ES-I3 (cell line): ENCODE measurements around the gene MTHFD1L.
"Not testable (repeated sequence)": the region's sequence is repeated elsewhere in the genome, so short reads cannot be mapped to it uniquely, and the experiment has no call there.

Experiments
- H3K36me3 ChIP-seq: 2 replicates; pipeline ENCODE4 v1.6.1; 2013; ENCODE audit warnings: mild to moderate bottlenecking, low read length, control low read depth, moderate library complexity; ENCODE audit not compliant: insufficient read depth
- H3K4me1 ChIP-seq: 2 replicates; pipeline ENCODE4 v1.6.1; 2013; ENCODE audit warnings: mild to moderate bottlenecking, control low read depth, low read length; ENCODE audit not compliant: insufficient read depth
- H3K9ac ChIP-seq: 2 replicates; pipeline ENCODE4 v1.6.1; 2013; ENCODE audit warnings: low read depth, mild to moderate bottlenecking, low read length, moderate library complexity
- H3K9me3 ChIP-seq: 2 replicates; pipeline ENCODE4 v1.6.1; 2013; ENCODE audit warnings: mild to moderate bottlenecking, low read length, moderate library complexity; ENCODE audit not compliant: control insufficient read depth, insufficient read depth

The MTHFD1L gene

DNA sequence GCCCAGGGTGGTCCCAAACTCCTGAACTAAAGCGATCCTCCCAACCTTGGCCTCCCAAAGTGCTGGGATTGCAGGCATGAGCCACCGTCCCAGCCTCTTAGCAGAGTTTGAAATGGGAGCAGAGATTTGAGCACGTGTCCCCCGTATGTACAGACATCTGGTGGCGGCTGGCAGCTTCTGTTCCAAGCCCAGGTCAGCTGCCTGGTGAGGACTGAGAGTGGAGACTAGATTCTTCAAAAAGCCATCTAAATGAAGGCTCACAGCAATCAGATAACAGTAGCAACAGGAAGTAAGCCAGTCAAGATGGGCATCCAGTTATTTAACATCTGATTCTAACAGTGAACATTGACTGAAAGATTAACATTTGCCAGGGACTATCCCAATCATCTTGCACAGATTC is 246.2 kb downstream of the MTHFD1L start:
- peaks cover 6% of the 10 kb centered on the region; the same call in 1 of the 2 replicates for H3K4me1 ChIP-seq
- H3K36me3 ChIP-seq = no peaks in the 10 kb centered on the region

DNA sequence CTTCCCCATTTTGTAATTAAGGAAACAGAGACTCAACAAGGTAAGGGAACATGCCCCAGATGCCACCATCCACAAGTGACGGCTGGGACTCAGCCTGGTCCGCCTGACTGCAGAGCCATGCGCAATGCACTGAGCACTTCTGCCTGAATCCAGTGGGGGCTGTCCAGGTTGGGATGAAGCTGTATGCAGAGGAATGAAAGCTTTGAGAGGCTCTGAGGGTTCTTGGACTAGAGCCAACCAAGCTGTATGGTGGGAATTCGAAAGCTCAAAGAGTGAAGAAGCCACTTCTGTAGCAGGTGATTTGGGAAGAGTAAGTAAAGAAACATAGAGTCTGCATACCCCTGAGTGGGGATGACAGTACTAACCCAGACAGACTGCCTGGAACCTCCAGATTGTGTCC is 246.6 kb downstream of the MTHFD1L start:
- no peaks in the 10 kb centered on the region for H3K36me3 ChIP-seq
- no peaks in the 10 kb centered on the region for H3K9me3 ChIP-seq
- H3K4me1 ChIP-seq = peaks cover 6% of the 10 kb centered on the region; the same call in 1 of the 2 replicates
- no peak overlapping the region for H3K9ac ChIP-seq

More for the DNA sequence above, 246.2 kb downstream of the MTHFD1L start:
- Histone ChIP-seq H3K9ac (no peak overlapping the region), H3K9me3 (no peaks in the 10 kb centered on the region)

- not testable (repeated sequence) for H3K36me3 ChIP-seq, H3K9me3 ChIP-seq, H3K9ac ChIP-seq, H3K4me1 ChIP-seq
These were observed 247.4 kb downstream of the MTHFD1L start for GRCh38 chr6:151112884-151113283.

GRCh38 chr6:151113641-151114040 is 248.1 kb downstream of the MTHFD1L start:
- Histone ChIP-seq H3K4me1 (no peaks in the 10 kb centered on the region), H3K36me3 (no peaks in the 10 kb centered on the region), H3K9ac (no peak overlapping the region), H3K9me3 (no peaks in the 10 kb centered on the region)

- Histone ChIP-seq H3K4me1 (no peaks in the 10 kb centered on the region), H3K9ac (no peak overlapping the region), H3K9me3 (no peaks in the 10 kb centered on the region), H3K36me3 (no peaks in the 10 kb centered on the region)
These were observed 253.1 kb downstream of the MTHFD1L start for GRCh38 chr6:151118461-151119123.

DNA sequence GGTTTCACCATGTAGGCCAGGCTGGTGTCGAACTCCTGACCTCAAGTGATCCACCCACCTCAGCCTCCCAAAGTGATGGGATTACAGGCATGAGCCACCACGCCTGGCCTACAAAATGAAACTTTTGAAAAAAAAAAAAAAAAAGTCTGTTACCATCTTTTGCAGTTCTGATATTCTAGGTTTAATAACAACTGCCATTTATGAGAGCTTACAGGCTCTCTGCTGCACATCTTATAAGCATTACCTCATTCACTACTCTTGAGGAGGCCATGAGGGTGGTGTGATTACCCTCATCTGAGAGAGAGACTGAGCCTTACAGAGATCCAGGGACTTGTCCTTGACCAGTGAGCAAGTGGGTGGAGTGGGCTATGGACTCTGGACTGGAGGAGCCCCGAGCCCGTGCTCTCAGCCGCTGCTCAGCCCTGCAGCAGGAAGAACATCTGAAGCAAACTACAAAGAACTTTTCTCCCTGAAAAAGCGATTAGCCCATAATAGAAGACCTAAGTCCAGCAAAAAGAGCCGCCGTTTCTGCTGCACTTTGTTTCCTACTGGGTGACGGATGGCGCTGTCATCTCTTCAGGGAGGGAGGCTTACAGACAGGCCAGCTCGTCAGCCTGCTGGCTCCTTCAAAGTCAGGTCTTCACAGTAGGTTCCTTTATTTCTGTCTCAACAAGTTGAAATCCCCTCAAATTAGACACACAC is 254.5 kb downstream of the MTHFD1L start:
- Histone ChIP-seq H3K9me3 (no peaks in the 10 kb centered on the region), H3K9ac (no peak overlapping the region), H3K36me3 (no peaks in the 10 kb centered on the region), H3K4me1 (no peaks in the 10 kb centered on the region)

- H3K4me1 ChIP-seq = no peaks in the 10 kb centered on the region
- no peaks in the 10 kb centered on the region for H3K9me3 ChIP-seq
- H3K36me3 ChIP-seq = no peaks in the 10 kb centered on the region
- no peak overlapping the region for H3K9ac ChIP-seq
These were observed 256.4 kb downstream of the MTHFD1L start for GRCh38 chr6:151121900-151122299.

- H3K9ac ChIP-seq, H3K9me3 ChIP-seq, H3K4me1 ChIP-seq, H3K36me3 ChIP-seq: not testable (repeated sequence)
These were observed 258.1 kb downstream of the MTHFD1L start for GRCh38 chr6:151123641-151124040.

DNA sequence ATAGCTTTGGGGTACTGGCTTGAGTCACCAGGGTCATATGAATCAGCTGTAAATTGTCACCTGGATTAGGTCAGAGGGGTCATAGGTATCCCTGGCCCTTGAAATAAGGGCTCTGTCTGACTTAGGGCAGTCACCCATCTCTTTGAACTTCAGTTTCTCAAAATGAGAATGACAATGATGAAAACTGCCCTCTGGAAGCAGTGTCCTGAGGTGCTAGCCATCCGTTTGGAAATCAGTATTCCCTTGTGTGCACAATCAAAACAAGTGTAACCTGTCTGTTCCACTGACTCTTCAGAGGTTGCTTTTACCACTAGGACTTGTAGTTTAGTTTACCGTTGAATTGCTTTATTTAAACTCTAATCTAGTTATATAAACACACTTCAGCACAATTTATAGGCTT is 259.7 kb downstream of the MTHFD1L start:
- not testable (repeated sequence) for H3K36me3 ChIP-seq, H3K9me3 ChIP-seq, H3K9ac ChIP-seq
- H3K4me1 ChIP-seq = peaks cover 17% of the 10 kb centered on the region

GRCh38 chr6:151125651-151126416 is 260.3 kb downstream of the MTHFD1L start:
- H3K36me3 ChIP-seq, H3K9ac ChIP-seq, H3K9me3 ChIP-seq: not testable (repeated sequence)
- peaks cover 23% of the 10 kb centered on the region for H3K4me1 ChIP-seq

DNA sequence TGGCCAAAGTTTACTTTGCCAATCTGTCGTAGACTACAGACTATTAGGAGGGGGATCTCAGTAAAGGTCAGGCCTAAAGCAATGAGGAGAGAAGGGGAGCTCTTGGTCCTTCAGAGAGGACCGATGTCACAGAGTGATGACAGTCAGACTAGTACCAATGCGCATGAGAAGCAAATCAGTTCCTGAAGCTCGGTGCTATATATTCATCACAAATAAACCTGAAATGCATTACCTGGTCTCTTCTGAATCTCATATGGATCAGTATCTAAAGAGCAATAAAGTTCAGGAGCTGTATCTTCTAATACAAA is 260.9 kb downstream of the MTHFD1L start:
- H3K9ac ChIP-seq, H3K9me3 ChIP-seq, H3K36me3 ChIP-seq: not testable (repeated sequence)
- H3K4me1 ChIP-seq = peaks cover 24% of the 10 kb centered on the region

DNA sequence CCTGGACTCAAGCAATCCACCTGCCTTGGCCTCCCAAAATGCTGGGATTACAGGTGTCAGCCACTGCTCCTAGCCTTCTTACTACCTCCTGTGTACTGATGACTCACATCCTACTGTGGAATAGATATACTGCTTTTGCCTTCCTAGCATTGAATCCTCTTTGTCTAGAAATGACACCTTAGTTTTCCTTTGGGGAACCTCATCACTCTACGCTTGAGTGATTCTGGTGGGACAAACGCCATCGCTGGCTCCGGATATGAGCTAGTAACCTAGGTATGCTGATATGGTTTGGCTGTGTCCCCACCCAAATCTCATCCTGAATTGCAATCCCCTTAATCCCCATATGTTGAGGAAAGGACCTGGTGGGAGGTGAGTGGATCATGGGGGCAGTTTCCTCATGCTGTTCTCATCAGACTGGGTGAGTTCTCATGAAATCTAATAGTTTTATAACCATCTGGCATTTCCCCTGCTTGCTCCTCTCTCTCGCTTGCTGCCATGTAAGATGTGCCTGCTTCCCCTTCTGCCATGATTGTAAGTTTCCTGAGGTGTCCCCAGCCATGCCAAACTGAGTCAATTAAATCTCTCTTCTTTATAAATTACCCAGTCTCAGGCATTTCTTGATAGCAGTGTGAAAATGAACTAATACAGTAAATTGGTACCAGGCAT is 261.8 kb downstream of the MTHFD1L start:
- H3K9me3 ChIP-seq, H3K36me3 ChIP-seq, H3K9ac ChIP-seq: not testable (repeated sequence)
- peaks cover 24% of the 10 kb centered on the region for H3K4me1 ChIP-seq

DNA sequence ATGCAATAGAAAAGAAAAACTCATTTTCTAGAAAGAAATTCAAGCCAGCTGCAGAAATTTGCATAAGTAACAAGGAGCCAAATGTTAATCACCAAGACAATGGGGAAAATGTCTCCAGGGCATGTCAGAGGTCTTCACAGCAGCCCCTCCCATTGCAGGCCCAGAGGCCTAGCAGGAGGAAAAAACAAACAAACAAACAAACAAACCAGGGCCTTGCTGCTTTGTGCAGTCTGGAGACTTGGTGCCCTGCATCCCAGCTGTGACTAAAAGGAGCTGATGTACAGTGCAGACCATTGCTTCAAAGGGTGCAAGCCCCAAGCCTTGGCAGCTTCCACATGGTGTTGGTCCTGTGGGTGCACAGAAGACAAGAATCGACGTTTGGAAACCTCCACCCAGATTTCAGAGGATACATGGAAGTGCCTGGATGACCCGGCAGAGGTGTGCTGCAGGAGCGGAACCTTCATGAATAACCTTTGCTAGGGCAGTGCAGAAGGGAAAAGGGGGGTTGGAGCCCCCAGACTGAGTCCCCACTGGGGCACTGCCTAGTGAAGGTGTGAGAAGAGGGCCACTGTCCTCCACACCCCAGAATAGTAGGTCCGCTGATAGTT is 263.4 kb downstream of the MTHFD1L start:
- Histone ChIP-seq H3K4me1 (peaks cover 24% of the 10 kb centered on the region), H3K9ac (peak overlapping the region; percentile 6; the same call in 1 of the 2 replicates), H3K36me3 (no peaks in the 10 kb centered on the region), H3K9me3 (peaks cover 3% of the 10 kb centered on the region; the same call in 1 of the 2 replicates)

- peaks cover 3% of the 10 kb centered on the region; the same call in 1 of the 2 replicates for H3K9me3 ChIP-seq
- peaks cover 24% of the 10 kb centered on the region for H3K4me1 ChIP-seq
- H3K36me3 ChIP-seq = no peaks in the 10 kb centered on the region
- H3K9ac ChIP-seq = no peak overlapping the region
These were observed 264.8 kb downstream of the MTHFD1L start for GRCh38 chr6:151130329-151130728.
